Epithelial cell of esophagus (primary cell): ENCODE data around the gene CLEC2L.

ENCODE experiments used
- DNase-seq: peaks from one replicate; pipeline ENCODE4 v3.0.0; 2010; ENCODE audit warnings: low read depth
- H3K4me3 ChIP-seq: 2 replicates; pipeline ENCODE4 v1.5.1; 2011; ENCODE audit warnings: mild to moderate bottlenecking, low read length, control low read depth
- CTCF ChIP-seq: IDR thresholded peaks from 2 replicates; pipeline ENCODE4 v1.5.1; 2011; ENCODE audit warnings: low read depth, mild to moderate bottlenecking, low read length, control low read depth, inconsistent platforms; ENCODE audit not compliant: insufficient read depth; ENCODE audit errors: missing control alignments

The CLEC2L gene

GRCh38 chr7:139582130-139582650 is 58.7 kb downstream of the CLEC2L start:
- H3K4me3 ChIP-seq: no peak overlapping the region
- no peak for DNase-seq
- TF ChIP-seq CTCF: no peak

GRCh38 chr7:139582671-139583155 is 59.2 kb downstream of the CLEC2L start:
- no peak for TF ChIP-seq CTCF
- no peak overlapping the region for H3K4me3 ChIP-seq
- DNase-seq: no peak

GRCh38 chr7:139583826-139584553 is 60.5 kb downstream of the CLEC2L start:
- no peak overlapping the region for H3K4me3 ChIP-seq
- no peak for DNase-seq
- no peak for TF ChIP-seq CTCF

DNA sequence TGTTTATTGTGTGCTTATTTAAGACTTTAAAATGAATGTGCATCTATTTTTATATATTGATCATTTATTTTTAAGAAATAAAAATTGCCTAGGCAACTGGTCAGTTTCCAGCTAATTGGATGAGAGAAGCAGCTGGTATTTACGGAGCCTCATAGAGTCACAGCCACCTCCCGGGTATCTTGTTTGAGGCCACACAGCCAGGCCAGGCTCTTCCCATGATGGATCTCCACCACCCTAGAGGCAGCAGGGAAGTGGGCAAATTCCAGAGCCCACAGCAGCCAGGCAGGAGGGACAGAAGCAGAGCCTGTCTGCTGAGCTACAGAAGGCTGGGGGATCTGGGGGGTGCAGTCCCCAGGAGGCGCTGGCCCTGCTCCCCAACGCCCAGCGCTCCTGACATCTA is 61.6 kb downstream of the CLEC2L start:
- no peak overlapping the region for H3K4me3 ChIP-seq
- DNase-seq: no peak
- no peak for TF ChIP-seq CTCF

DNA sequence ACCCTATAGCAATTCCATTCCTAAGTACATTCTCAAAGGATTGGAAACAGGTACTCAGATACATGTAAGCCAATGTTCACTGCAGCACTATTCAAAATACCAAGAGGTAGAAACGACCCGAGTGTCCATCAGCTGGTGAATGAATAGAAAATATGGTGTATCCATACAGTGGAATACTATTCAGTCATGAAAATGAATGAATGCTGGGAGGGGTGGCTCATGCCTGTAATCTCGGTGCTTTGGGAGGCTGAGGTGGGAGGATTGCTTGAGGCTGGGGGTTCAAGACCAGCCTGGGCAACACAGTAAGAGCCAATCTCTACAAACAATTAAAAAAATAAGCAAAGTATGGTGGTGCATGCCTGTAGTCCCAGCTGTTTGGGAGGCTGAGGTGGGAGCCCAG is 62.8 kb downstream of the CLEC2L start:
- no peak for TF ChIP-seq CTCF
- DNase-seq: no peak
- no peak overlapping the region for H3K4me3 ChIP-seq

- H3K4me3 ChIP-seq: no peak overlapping the region
- DNase-seq: no peak
- TF ChIP-seq CTCF: no peak
These were observed 64.0 kb downstream of the CLEC2L start for GRCh38 chr7:139587535-139587934.

DNA sequence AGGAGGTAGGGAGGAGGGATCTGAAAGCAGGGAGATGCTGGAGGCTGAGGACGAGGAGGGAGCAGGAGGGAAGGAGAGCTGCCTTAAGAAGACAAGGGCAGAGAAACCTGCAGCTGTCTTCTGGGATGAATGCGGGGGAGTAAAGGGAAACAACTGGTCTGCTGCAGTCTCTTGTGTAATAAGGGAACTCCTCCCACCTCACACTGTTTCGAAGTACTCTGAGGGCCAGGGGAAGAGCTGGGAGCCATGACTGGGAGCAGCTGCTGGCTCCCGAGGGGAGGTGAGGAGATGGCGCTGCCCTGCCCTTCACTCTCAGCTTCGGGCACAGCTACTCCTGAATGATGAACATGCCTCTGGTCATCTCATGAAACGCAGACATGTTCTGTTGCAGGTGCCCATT is 65.1 kb downstream of the CLEC2L start:
- no peak overlapping the region for H3K4me3 ChIP-seq
- TF ChIP-seq CTCF: no peak
- no peak for DNase-seq
